GM12864 (cell line): ENCODE results near the gene CNGA3.
A peak's percentile ranks its signal among the peaks of the same experiment; 100 is the strongest.

ENCODE experiments used
- DNase-seq: peaks from one replicate; pipeline ENCODE4 v3.0.0-alpha.2; 2011; ENCODE audit warnings: low read depth
- H3K4me3 ChIP-seq: 2 replicates; pipeline ENCODE4 v1.5.1; 2011; ENCODE audit warnings: mild to moderate bottlenecking, low read depth, low read length, control low read depth
- TF ChIP-seq, protein P1 (sequence below): IDR thresholded peaks from 2 replicates; pipeline ENCODE4 v1.5.1; 2011; ENCODE audit warnings: low read depth, mild to moderate bottlenecking, moderate library complexity, low read length, control low read depth, inconsistent platforms; ENCODE audit errors: missing control alignments

Gene CNGA3

DNA sequence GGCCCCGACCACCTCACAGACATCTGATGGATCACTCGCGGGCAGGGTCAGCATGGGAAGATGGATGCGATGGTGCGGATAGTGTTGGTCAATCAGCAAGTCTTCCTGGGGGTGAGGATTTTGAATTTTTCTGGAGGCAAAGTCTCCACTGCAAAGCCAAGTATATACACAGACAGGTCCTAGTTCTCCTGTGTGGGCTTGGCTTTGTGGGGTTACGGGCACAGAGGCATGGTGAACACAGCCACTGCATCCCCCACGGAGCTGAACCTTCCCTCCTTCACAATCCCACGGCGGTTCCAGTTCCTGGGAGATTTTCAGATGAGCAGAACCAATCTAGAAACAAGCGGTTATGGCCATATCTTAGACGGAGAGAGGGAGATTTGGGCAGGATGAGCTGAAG is 35.8 kb downstream of the CNGA3 start:
- H3K4me3 ChIP-seq = no peak overlapping the region
- no peak for DNase-seq
- TF ChIP-seq, protein P1, sequence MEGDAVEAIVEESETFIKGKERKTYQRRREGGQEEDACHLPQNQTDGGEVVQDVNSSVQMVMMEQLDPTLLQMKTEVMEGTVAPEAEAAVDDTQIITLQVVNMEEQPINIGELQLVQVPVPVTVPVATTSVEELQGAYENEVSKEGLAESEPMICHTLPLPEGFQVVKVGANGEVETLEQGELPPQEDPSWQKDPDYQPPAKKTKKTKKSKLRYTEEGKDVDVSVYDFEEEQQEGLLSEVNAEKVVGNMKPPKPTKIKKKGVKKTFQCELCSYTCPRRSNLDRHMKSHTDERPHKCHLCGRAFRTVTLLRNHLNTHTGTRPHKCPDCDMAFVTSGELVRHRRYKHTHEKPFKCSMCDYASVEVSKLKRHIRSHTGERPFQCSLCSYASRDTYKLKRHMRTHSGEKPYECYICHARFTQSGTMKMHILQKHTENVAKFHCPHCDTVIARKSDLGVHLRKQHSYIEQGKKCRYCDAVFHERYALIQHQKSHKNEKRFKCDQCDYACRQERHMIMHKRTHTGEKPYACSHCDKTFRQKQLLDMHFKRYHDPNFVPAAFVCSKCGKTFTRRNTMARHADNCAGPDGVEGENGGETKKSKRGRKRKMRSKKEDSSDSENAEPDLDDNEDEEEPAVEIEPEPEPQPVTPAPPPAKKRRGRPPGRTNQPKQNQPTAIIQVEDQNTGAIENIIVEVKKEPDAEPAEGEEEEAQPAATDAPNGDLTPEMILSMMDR = no peak

GRCh38 chr2:98382739-98383138 is 36.5 kb downstream of the CNGA3 start:
- no peak for DNase-seq
- H3K4me3 ChIP-seq = no peak overlapping the region
- TF ChIP-seq, protein P1 = no peak

- TF ChIP-seq, protein P1 = no peak
- H3K4me3 ChIP-seq = no peak overlapping the region
- no peak for DNase-seq
Observed at GRCh38 chr2:98383166-98383565, 36.9 kb downstream of the CNGA3 start.

GRCh38 chr2:98385050-98385699 is 38.9 kb downstream of the CNGA3 start:
- TF ChIP-seq, protein P1 = peak; percentile 99
- DNase-seq = peak; percentile 19
- no peak overlapping the region for H3K4me3 ChIP-seq

GRCh38 chr2:98387478-98387877 is 41.2 kb downstream of the CNGA3 start:
- TF ChIP-seq, protein P1 = no peak
- no peak for DNase-seq
- H3K4me3 ChIP-seq = no peak overlapping the region

- TF ChIP-seq, protein P1 = no peak
- DNase-seq = no peak
- H3K4me3 ChIP-seq = no peak overlapping the region
Observed at GRCh38 chr2:98388081-98388480, 41.8 kb downstream of the CNGA3 start.

DNA sequence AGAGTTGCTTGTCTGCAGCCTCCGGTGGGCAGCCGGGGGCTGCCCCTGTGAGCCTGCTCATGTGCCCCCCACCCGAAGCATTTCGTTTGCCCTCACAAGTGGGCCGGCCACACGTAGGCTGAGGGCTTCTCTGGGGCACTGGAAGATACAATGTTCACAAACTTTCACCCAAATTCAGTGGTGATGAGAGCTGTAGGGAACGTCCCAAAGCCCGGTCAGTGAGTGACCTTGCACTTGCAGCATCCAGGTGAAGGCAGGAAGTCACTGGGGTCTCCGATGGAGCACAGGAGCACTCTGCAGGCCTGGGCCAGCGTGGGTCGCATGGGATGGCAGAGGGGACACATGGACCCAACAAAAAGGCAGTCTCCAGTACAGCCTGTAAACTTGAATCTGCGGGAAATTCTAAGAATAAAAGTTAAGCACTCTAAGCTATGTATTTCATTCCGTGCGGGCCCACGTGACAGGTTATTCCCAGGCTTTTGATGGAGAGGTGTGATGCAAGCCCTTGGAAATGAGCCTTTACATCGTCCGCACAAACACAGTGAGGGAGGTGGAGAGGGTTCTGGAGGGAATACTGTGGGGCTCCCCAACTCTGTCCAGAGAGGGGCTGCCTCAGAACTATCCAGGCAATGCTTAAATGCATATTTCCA is 42.5 kb downstream of the CNGA3 start:
- H3K4me3 ChIP-seq = no peak overlapping the region
- DNase-seq = no peak
- TF ChIP-seq, protein P1 = no peak
